CD8-positive, alpha-beta memory T cell (primary cell): ENCODE measurements around the gene NEO1. TPM values are rescaled to one million over a fixed set of nuclear protein-coding genes. Genes with fewer than 3 reads are reported as not detected.

Source experiments
- CTCF ChIA-PET: fragments of 350-600 bp; sonication (Branson Sonifier 250); formaldehyde crosslinking; loops from one replicate; lab custom pipeline; 2021; ENCODE audit warnings: antibody characterized with exemption; lab: Charles Lee
- POLR2A ChIA-PET: fragments of 350-600 bp; sonication (Branson Sonifier 250); formaldehyde crosslinking; loops from one replicate; lab custom pipeline; 2021; ENCODE audit warnings: antibody characterized with exemption; lab: Charles Lee
- DNase-seq, 5 donors: peaks; one replicate each; pipeline versions ENCODE4 v3.0.0 to v3.0.0-alpha.2; 2020 to 2022; ENCODE audit warnings: mixed read lengths in 1 of 5
- H3K27ac ChIP-seq: one replicate; pipeline ENCODE4 v1.7.0; 2013; ENCODE audit warnings: low read depth, mild to moderate bottlenecking, low read length, moderate library complexity
- H3K27me3 ChIP-seq: 2 replicates; pipeline ENCODE4 v1.7.0; 2013; ENCODE audit warnings: low read length, mild to moderate bottlenecking; ENCODE audit not compliant: insufficient read depth, poor library complexity, severe bottlenecking
- H3K36me3 ChIP-seq: 2 replicates; pipeline ENCODE4 v1.7.0; 2013; ENCODE audit warnings: mild to moderate bottlenecking, low read length, moderate library complexity; ENCODE audit not compliant: insufficient read depth
- H3K4me1 ChIP-seq: 2 replicates; pipeline ENCODE4 v1.7.0; 2013; ENCODE audit warnings: mild to moderate bottlenecking, low read length, moderate library complexity; ENCODE audit not compliant: insufficient read depth
- H3K4me3 ChIP-seq: 2 replicates; pipeline ENCODE4 v1.7.0; 2013; ENCODE audit warnings: mild to moderate bottlenecking, low read length
- H3K9me3 ChIP-seq: 2 replicates; pipeline ENCODE4 v1.7.0; 2013; ENCODE audit warnings: mild to moderate bottlenecking, low read length
- H3K27ac Mint-ChIP-seq, 8 donors: one replicate each; pipeline ENCODE4 v1.8.0; 2020 to 2021; ENCODE audit warnings: mixed read lengths in 8 of 8, mild to moderate bottlenecking in 6 of 8, inconsistent platforms in 3 of 8, moderate library complexity in 3 of 8
- H3K27me3 Mint-ChIP-seq, 2 donors: one replicate each; pipeline ENCODE4 v1.8.0; 2020 to 2021; ENCODE audit warnings: mixed read lengths in 2 of 2, mild to moderate bottlenecking in 1 of 2, moderate library complexity in 1 of 2
- H3K36me3 Mint-ChIP-seq, 3 donors: one replicate each; pipeline ENCODE4 v1.8.0; 2020 to 2021; ENCODE audit warnings: mixed read lengths in 3 of 3, inconsistent platforms in 1 of 3, mild to moderate bottlenecking in 1 of 3
- H3K4me1 Mint-ChIP-seq, 3 donors: one replicate each; pipeline ENCODE4 v1.8.0; 2020 to 2021; ENCODE audit warnings: mixed read lengths in 3 of 3, inconsistent platforms in 1 of 3, mild to moderate bottlenecking in 1 of 3
- H3K4me3 Mint-ChIP-seq, 7 donors: one replicate each; pipeline ENCODE4 v1.8.0; 2020 to 2021; ENCODE audit warnings: mixed read lengths in 7 of 7, mild to moderate bottlenecking in 6 of 7, moderate library complexity in 4 of 7, inconsistent platforms in 2 of 7
- H3K9me3 Mint-ChIP-seq, 5 donors: one replicate each; pipeline ENCODE4 v1.8.0; 2020 to 2022; ENCODE audit warnings: mixed read lengths in 5 of 5, mild to moderate bottlenecking in 3 of 5, moderate library complexity in 2 of 5, inconsistent platforms in 1 of 5
- polyA plus RNA-seq: library from polyadenylated mRNA; unstranded; fragments of 300-500 nt; fragmentation: Illumina TruSeq; gene quantifications from one replicate; pipeline ENCODE4 v1.2.3, GENCODE V29; 2021
- total RNA-seq, 2 experiments: library from RNA; stranded (reverse); gene quantifications; one replicate each; pipeline ENCODE4 v1.2.3, GENCODE V29; 2021

The NEO1 gene
- total and polyA plus RNA-seq, 3 experiments from 2014 or later, result 3.9 to 9.1 (median 6.5) TPM

GRCh38 chr15:73035221-73035620 is 17.0 kb upstream of the NEO1 start:
- H3K27me3 Mint-ChIP-seq, result peaks cover 4 to 33% of the 10 kb centered on the region in 2 donors
- Histone ChIP-seq H3K36me3 (no peaks in the 10 kb centered on the region), H3K4me3 (no peak overlapping the region), H3K4me1 (no peaks in the 10 kb centered on the region), H3K9me3 (no peaks in the 10 kb centered on the region), H3K27ac (no peak overlapping the region), H3K27me3 (no peaks in the 10 kb centered on the region)
- H3K4me3 Mint-ChIP-seq, result no peak overlapping the region
- POLR2A ChIA-PET, result no interaction called here
- H3K36me3 Mint-ChIP-seq, result no peaks in the 10 kb centered on the region
- H3K4me1 Mint-ChIP-seq, result no peaks in the 10 kb centered on the region
- CTCF ChIA-PET, result no interaction called here
- no peak overlapping the region for H3K27ac Mint-ChIP-seq
- no peak for DNase-seq
- no peaks in the 10 kb centered on the region for H3K9me3 Mint-ChIP-seq

GRCh38 chr15:73038220-73038619 is 14.0 kb upstream of the NEO1 start:
- peaks cover 2 to 23% of the 10 kb centered on the region in 2 donors for H3K27me3 Mint-ChIP-seq
- POLR2A ChIA-PET, result no interaction called here
- no peak overlapping the region for H3K4me3 Mint-ChIP-seq
- no peaks in the 10 kb centered on the region for H3K36me3 ChIP-seq
- no peak for DNase-seq
- no peak overlapping the region for H3K27ac Mint-ChIP-seq
- no peaks in the 10 kb centered on the region for H3K9me3 Mint-ChIP-seq
- H3K36me3 Mint-ChIP-seq, result no peaks in the 10 kb centered on the region
- CTCF ChIA-PET, result no interaction called here
- H3K4me3 ChIP-seq, result no peak overlapping the region
- no peaks in the 10 kb centered on the region for H3K4me1 Mint-ChIP-seq
- H3K4me1 ChIP-seq, result no peaks in the 10 kb centered on the region
- H3K27ac ChIP-seq, result no peak overlapping the region
- H3K9me3 ChIP-seq, result no peaks in the 10 kb centered on the region
- no peaks in the 10 kb centered on the region for H3K27me3 ChIP-seq

GRCh38 chr15:73046073-73046472 is 6.2 kb upstream of the NEO1 start:
- peaks cover 2 to 3% (median 3%) of the 10 kb centered on the region in 3 donors for H3K4me1 Mint-ChIP-seq
- Histone ChIP-seq H3K9me3 (no peaks in the 10 kb centered on the region), H3K36me3 (no peaks in the 10 kb centered on the region), H3K27me3 (no peaks in the 10 kb centered on the region), H3K4me1 (no peaks in the 10 kb centered on the region), H3K4me3 (no peak overlapping the region), H3K27ac (no peak overlapping the region)
- no peaks in the 10 kb centered on the region for H3K36me3 Mint-ChIP-seq
- peaks cover 0 to 13% of the 10 kb centered on the region in 2 donors for H3K27me3 Mint-ChIP-seq
- POLR2A ChIA-PET, result no interaction called here
- H3K9me3 Mint-ChIP-seq, result no peaks in the 10 kb centered on the region
- CTCF ChIA-PET, result no interaction called here
- H3K4me3 Mint-ChIP-seq, result no peak overlapping the region
- no peak for DNase-seq
- H3K27ac Mint-ChIP-seq, result no peak overlapping the region

GRCh38 chr15:73047882-73048281 is 4.4 kb upstream of the NEO1 start:
- no peak overlapping the region for H3K4me3 Mint-ChIP-seq
- H3K4me3 ChIP-seq, result no peak overlapping the region
- POLR2A ChIA-PET, result no interaction called here
- peak overlapping the region in 1 of 8 donors; percentile 30 for H3K27ac Mint-ChIP-seq
- H3K27ac ChIP-seq, result no peak overlapping the region
- H3K36me3 ChIP-seq, result no peaks in the 10 kb centered on the region
- peaks cover under 1 to 13% of the 10 kb centered on the region in 2 donors for H3K27me3 Mint-ChIP-seq
- H3K4me1 ChIP-seq, result no peaks in the 10 kb centered on the region
- no peaks in the 10 kb centered on the region for H3K9me3 Mint-ChIP-seq
- no peaks in the 10 kb centered on the region for H3K27me3 ChIP-seq
- CTCF ChIA-PET, result interaction anchor here (0.6 kb wide), 1 partner anchor 101 kb away, joined by 3 read pairs; no protein-coding TSS in a partner anchor
- H3K9me3 ChIP-seq, result no peaks in the 10 kb centered on the region
- H3K36me3 Mint-ChIP-seq, result no peaks in the 10 kb centered on the region
- DNase-seq, result no peak
- H3K4me1 Mint-ChIP-seq, result peaks cover 4 to 7% (median 6%) of the 10 kb centered on the region in 3 donors

GRCh38 chr15:73048624-73049295 is 3.5 kb upstream of the NEO1 start:
- ChIA-PET POLR2A (no interaction called here), CTCF (no interaction called here)
- H3K36me3 Mint-ChIP-seq, result peaks cover 0 to 1% (median 0%) of the 10 kb centered on the region in 3 donors
- peaks cover 10 to 16% (median 15%) of the 10 kb centered on the region in 3 donors for H3K4me1 Mint-ChIP-seq
- no peak overlapping the region for H3K4me3 Mint-ChIP-seq
- no peaks in the 10 kb centered on the region for H3K36me3 ChIP-seq
- H3K4me1 ChIP-seq, result peaks cover 7% of the 10 kb centered on the region
- H3K9me3 ChIP-seq, result no peaks in the 10 kb centered on the region
- H3K27me3 ChIP-seq, result no peaks in the 10 kb centered on the region
- no peak overlapping the region for H3K27ac ChIP-seq
- peaks cover 5 to 19% of the 10 kb centered on the region in 2 donors for H3K27me3 Mint-ChIP-seq
- H3K27ac Mint-ChIP-seq, result no peak overlapping the region
- DNase-seq, result no peak
- H3K4me3 ChIP-seq, result no peak overlapping the region
- no peaks in the 10 kb centered on the region for H3K9me3 Mint-ChIP-seq

GRCh38 chr15:73049564-73050215 is 2.6 kb upstream of the NEO1 start:
- Mint-ChIP-seq H3K9me3 (no peaks in the 10 kb centered on the region), H3K36me3 (peaks cover 0 to 1% (median 0%) of the 10 kb centered on the region in 3 donors)
- CTCF ChIA-PET, result interaction anchor here (1.1 kb wide), 1 partner anchor 19 kb away, joined by 3 read pairs; no protein-coding TSS in a partner anchor

GRCh38 chr15:73050561-73051295 is 1.5 kb upstream of the NEO1 start:
- H3K4me3 ChIP-seq, result no peak overlapping the region
- no peaks in the 10 kb centered on the region for H3K36me3 ChIP-seq
- peaks cover 7% of the 10 kb centered on the region for H3K4me1 ChIP-seq
- no peaks in the 10 kb centered on the region for H3K27me3 ChIP-seq
- peaks cover 0 to 1% (median 0%) of the 10 kb centered on the region in 3 donors for H3K36me3 Mint-ChIP-seq
- H3K9me3 ChIP-seq, result no peaks in the 10 kb centered on the region
- peaks cover 5 to 19% of the 10 kb centered on the region in 2 donors for H3K27me3 Mint-ChIP-seq
- H3K27ac Mint-ChIP-seq, result peak overlapping the region; percentile 35 to 86 (median 68)
- ChIA-PET CTCF (interaction anchor here (1.1 kb wide), 1 partner anchor 18 kb away, joined by 3 read pairs; no protein-coding TSS in a partner anchor), POLR2A (no interaction called here)
- peaks cover 10 to 16% (median 15%) of the 10 kb centered on the region in 3 donors for H3K4me1 Mint-ChIP-seq
- no peak for DNase-seq
- H3K9me3 Mint-ChIP-seq, result no peaks in the 10 kb centered on the region
- no peak overlapping the region for H3K27ac ChIP-seq
- peak overlapping the region; percentile 78 to 93 (median 83) for H3K4me3 Mint-ChIP-seq

More at GRCh38 chr15:73049564-73050215, 2.6 kb upstream of the NEO1 start:
- peaks cover 5 to 19% of the 10 kb centered on the region in 2 donors for H3K27me3 Mint-ChIP-seq
- Histone ChIP-seq H3K36me3 (no peaks in the 10 kb centered on the region), H3K27ac (no peak overlapping the region), H3K27me3 (no peaks in the 10 kb centered on the region), H3K4me1 (peaks cover 7% of the 10 kb centered on the region), H3K4me3 (no peak overlapping the region), H3K9me3 (no peaks in the 10 kb centered on the region)
- peak overlapping the region in 1 of 7 donors; percentile 91 for H3K4me3 Mint-ChIP-seq
- peaks cover 10 to 16% (median 15%) of the 10 kb centered on the region in 3 donors for H3K4me1 Mint-ChIP-seq
- peak overlapping the region in 3 of 8 donors; percentile 27 to 79 (median 64) for H3K27ac Mint-ChIP-seq
- POLR2A ChIA-PET, result no interaction called here
- DNase-seq, result no peak
